ENCODE data around the gene RAB6B.

GRCh38 chr3:133831966-133832801 is 63.5 kb downstream of the RAB6B start:
- no peak for TF ChIP-seq CTCF (IDR thresholded peaks at IDR 0.05; ENCODE audit: poor library complexity)
- no peak for TF ChIP-seq EZH2 (IDR thresholded peaks at IDR 0.05; ENCODE audit: borderline replicate concordance)
